Caco-2 (cell line): ENCODE data around the gene ADRA2A. TPM values are rescaled to one million over a fixed set of nuclear protein-coding genes. Genes with fewer than 3 reads are reported as not detected.

ENCODE experiments used
- BruUV-seq: library from RNA; stranded (reverse); fragments of 400-500 nt; replicated peaks from 2 replicates; lab custom pipeline; 2021; lab: Mats Ljungman, UMichigan
- CTCF ChIA-PET: fragments of 300-600 bp; sonication (Branson Sonifier 250); formaldehyde crosslinking; loops from one replicate; lab custom pipeline; 2022; ENCODE audit warnings: antibody characterized with exemption; lab: Charles Lee
- POLR2A ChIA-PET: fragments of 300-600 bp; sonication (Branson Sonifier 250); formaldehyde crosslinking; loops from one replicate; lab custom pipeline; 2022; ENCODE audit warnings: antibody characterized with exemption; lab: Charles Lee
- DNase-seq, 2 experiments: peaks; one replicate each; pipeline versions ENCODE4 v3.0.0 to v3.0.0-alpha.2; 2020 to 2022
- H3K27me3 ChIP-seq: replicated peaks from 2 replicates; pipeline ENCODE4 v1.6.0; 2011; ENCODE audit warnings: low read length; ENCODE audit not compliant: control insufficient read depth, insufficient read depth
- H3K36me3 ChIP-seq: 2 replicates; pipeline ENCODE4 v1.5.1; 2011; ENCODE audit warnings: low read length; ENCODE audit not compliant: control insufficient read depth, insufficient read depth
- H3K4me1 ChIP-seq: fragments of 250-450 bp; sonication (Bioruptor Pico); 2 replicates; pipeline ENCODE4 v1.5.1; 2020; ENCODE audit warnings: mild to moderate bottlenecking
- H3K4me3 ChIP-seq: 2 replicates; pipeline ENCODE4 v1.5.1; 2011; ENCODE audit warnings: low read depth, mild to moderate bottlenecking, control low read depth, low read length
- H3K9me3 ChIP-seq: fragments of 250-450 bp; sonication (Bioruptor Pico); 2 replicates; pipeline ENCODE4 v1.5.1; 2020; ENCODE audit warnings: mild to moderate bottlenecking, moderate library complexity
- H3K27ac Mint-ChIP-seq: one replicate; pipeline ENCODE4 v1.8.0; 2022; ENCODE audit warnings: mixed read lengths; ENCODE audit not compliant: unreplicated experiment
- H3K27me3 Mint-ChIP-seq: one replicate; pipeline ENCODE4 v1.8.0; 2022; ENCODE audit warnings: mixed read lengths; ENCODE audit not compliant: insufficient read depth, unreplicated experiment
- H3K36me3 Mint-ChIP-seq: one replicate; pipeline ENCODE4 v1.8.0; 2022; ENCODE audit warnings: mild to moderate bottlenecking, mixed read lengths; ENCODE audit not compliant: insufficient read depth, unreplicated experiment
- H3K4me1 Mint-ChIP-seq: one replicate; pipeline ENCODE4 v1.8.0; 2022; ENCODE audit warnings: low read depth, mixed read lengths; ENCODE audit not compliant: unreplicated experiment
- H3K4me3 Mint-ChIP-seq: one replicate; pipeline ENCODE4 v1.8.0; 2022; ENCODE audit warnings: mild to moderate bottlenecking, moderate library complexity, mixed read lengths; ENCODE audit not compliant: unreplicated experiment
- H3K9me3 Mint-ChIP-seq: one replicate; pipeline ENCODE4 v1.8.0; 2022; ENCODE audit warnings: mixed read lengths; ENCODE audit not compliant: unreplicated experiment
- CTCF ChIP-seq, 2 experiments: fragments of 200-600 bp in 1 of 2; IDR thresholded peaks; 1 replicate in 1 of 2; 2 replicates in 1 of 2; pipeline versions ENCODE4 v1.5.1 to v1.8.0; 2011 to 2022; ENCODE audit warnings: antibody characterized with exemption in 1 of 2, control low read depth in 1 of 2, inconsistent platforms in 1 of 2, low read depth in 1 of 2, low read length in 1 of 2, mild to moderate bottlenecking in 1 of 2, moderate library complexity in 1 of 2; ENCODE audit not compliant: insufficient read depth in 1 of 2, severe bottlenecking in 1 of 2, unreplicated experiment in 1 of 2
- intact Hi-C: fragments of 100-400 bp; cut with micrococcal nuclease; formaldehyde crosslinking; loops from one replicate; pipeline ENCODE4 v1.10.0; 2022; ENCODE audit not compliant: unreplicated experiment
- total RNA-seq: library from RNA; stranded (reverse); gene quantifications from 2 replicates; pipeline ENCODE4 v1.2.3, GENCODE V29; 2022

The ADRA2A gene
- total RNA-seq, 1 experiment from 2014 or later: 0.70 TPM

GRCh38 chr10:111087331-111087756 lies 10.5 kb downstream of the ADRA2A start:
- H3K9me3 ChIP-seq: no peaks in the 10 kb centered on the region
- no TSS peak for BruUV-seq
- no peak overlapping the region for H3K4me3 Mint-ChIP-seq
- CTCF ChIA-PET: no interaction called here
- H3K9me3 Mint-ChIP-seq: no peaks in the 10 kb centered on the region
- intact Hi-C loops: no loop called here
- POLR2A ChIA-PET: no interaction called here
- H3K36me3 Mint-ChIP-seq: no peaks in the 10 kb centered on the region
- no peaks in the 10 kb centered on the region for H3K4me1 ChIP-seq
- no peaks in the 10 kb centered on the region for H3K4me1 Mint-ChIP-seq
- no peak overlapping the region for H3K27ac Mint-ChIP-seq
- no peaks in the 10 kb centered on the region for H3K36me3 ChIP-seq
- H3K27me3 Mint-ChIP-seq: peaks cover 7% of the 10 kb centered on the region
- no peak overlapping the region for H3K4me3 ChIP-seq
- no peak for DNase-seq
- TF ChIP-seq CTCF (IDR thresholded peaks at IDR 0.05; ENCODE audit: insufficient read depth in 1 of 2, low read depth in 1 of 2, low read length in 1 of 2, severe bottlenecking in 1 of 2, unreplicated experiment in 1 of 2): no peak
- H3K27me3 ChIP-seq: no peaks in the 10 kb centered on the region

DNA sequence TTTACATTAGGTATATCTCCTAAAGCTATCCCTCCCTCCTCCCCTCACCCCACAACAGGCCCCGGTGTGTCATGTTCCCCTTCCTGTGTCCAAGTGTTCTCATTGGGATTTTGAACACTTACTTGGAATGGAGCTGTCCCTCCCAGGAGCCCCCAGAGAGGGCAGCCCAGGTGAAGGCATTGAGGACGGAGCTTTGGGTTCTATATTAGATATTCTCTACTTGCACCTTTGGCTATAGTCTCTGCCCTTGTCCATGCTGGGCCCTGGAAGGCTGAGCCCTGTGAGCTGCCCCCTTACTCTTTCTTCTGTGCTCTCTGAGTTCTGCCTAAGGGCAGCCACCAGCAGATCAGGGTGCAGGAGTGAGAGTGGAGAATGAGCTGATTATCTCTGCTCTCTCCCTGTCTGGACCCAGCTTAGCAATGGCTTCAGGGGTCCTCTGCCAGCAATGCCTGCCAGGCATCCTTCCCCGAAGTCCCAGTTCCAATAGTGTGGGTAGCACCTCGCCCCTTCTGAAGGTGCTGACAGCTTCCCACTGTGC lies 11.2 kb downstream of the ADRA2A start:
- Histone ChIP-seq H3K4me1 (no peaks in the 10 kb centered on the region), H3K9me3 (no peaks in the 10 kb centered on the region), H3K27me3 (no peaks in the 10 kb centered on the region), H3K36me3 (no peaks in the 10 kb centered on the region), H3K4me3 (no peak overlapping the region)
- Mint-ChIP-seq H3K36me3 (no peaks in the 10 kb centered on the region), H3K9me3 (no peaks in the 10 kb centered on the region), H3K4me3 (no peak overlapping the region), H3K4me1 (no peaks in the 10 kb centered on the region), H3K27me3 (peaks cover 7% of the 10 kb centered on the region), H3K27ac (no peak overlapping the region)
- POLR2A ChIA-PET: no interaction called here
- BruUV-seq: no TSS peak
- intact Hi-C loops: no loop called here
- DNase-seq: no peak
- TF ChIP-seq CTCF (IDR thresholded peaks at IDR 0.05; ENCODE audit: insufficient read depth in 1 of 2, low read depth in 1 of 2, low read length in 1 of 2, severe bottlenecking in 1 of 2, unreplicated experiment in 1 of 2): no peak
- CTCF ChIA-PET: interaction anchor here (0.6 kb wide), 1 partner anchor 45 kb away, joined by 4 read pairs; no protein-coding TSS in a partner anchor

DNA sequence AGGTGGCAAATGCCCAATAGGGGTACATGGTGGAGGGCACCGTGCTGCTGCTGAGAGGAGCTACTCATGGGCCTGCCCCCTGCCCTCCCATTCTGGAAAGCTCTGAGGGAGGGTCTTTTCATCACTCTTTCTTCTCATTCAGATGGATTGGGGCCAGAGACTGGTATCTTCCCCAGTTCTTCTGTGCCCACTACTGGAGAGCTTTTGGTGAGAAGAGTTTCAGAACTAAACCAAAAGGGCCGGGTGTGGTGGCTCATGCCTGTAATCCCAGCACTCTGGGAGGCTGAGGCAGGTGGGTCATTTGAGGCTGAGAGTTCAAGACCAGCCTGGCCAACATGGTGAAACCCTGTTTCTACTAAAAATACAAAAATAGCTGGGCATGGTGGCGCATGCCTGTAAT lies 12.5 kb downstream of the ADRA2A start:
- no peaks in the 10 kb centered on the region for H3K4me1 Mint-ChIP-seq
- no peaks in the 10 kb centered on the region for H3K9me3 Mint-ChIP-seq
- Histone ChIP-seq H3K27me3 (no peaks in the 10 kb centered on the region), H3K4me3 (no peak overlapping the region), H3K9me3 (no peaks in the 10 kb centered on the region), H3K4me1 (no peaks in the 10 kb centered on the region), H3K36me3 (no peaks in the 10 kb centered on the region)
- H3K36me3 Mint-ChIP-seq: no peaks in the 10 kb centered on the region
- no peak for TF ChIP-seq CTCF (IDR thresholded peaks at IDR 0.05; ENCODE audit: insufficient read depth in 1 of 2, low read depth in 1 of 2, low read length in 1 of 2, severe bottlenecking in 1 of 2, unreplicated experiment in 1 of 2)
- no peak for DNase-seq
- peaks cover 4% of the 10 kb centered on the region for H3K27me3 Mint-ChIP-seq
- CTCF ChIA-PET: no interaction called here
- no peak overlapping the region for H3K4me3 Mint-ChIP-seq
- intact Hi-C loops: no loop called here
- BruUV-seq: no TSS peak
- POLR2A ChIA-PET: interaction anchor here (0.6 kb wide), 1 partner anchor 456 kb away, joined by 3 read pairs; no protein-coding TSS in a partner anchor
- H3K27ac Mint-ChIP-seq: no peak overlapping the region
